Smooth muscle cell of the brain vasculature (primary cell): Measurements from ENCODE around the gene MAPRE3.

Source experiments
- DNase-seq: peaks from one replicate; pipeline ENCODE4 v3.0.0-alpha.2; 2012; ENCODE audit warnings: low read depth, low spot score

Gene MAPRE3

DNA sequence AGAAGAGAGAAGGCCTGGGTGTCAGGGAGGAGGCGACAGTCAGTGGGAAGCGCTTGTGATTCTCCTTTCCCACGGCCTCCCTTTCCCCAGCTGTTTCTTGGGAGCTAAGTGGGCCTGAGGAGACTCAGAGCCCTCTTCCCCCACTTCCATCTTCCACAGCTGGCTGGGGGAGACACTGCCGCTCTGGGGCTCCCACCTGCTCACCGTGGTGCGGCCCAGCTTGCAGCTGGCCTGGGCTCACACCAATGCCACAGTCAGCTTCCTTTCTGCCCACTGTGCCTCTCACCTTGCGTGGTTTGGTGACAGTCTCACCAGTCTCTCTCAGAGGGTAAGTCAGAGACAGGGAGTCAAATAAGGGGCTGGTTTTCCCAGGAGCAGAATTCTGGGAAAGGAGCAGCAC, 69.4 kb downstream of the MAPRE3 start:
- DNase-seq, result no peak

DNA sequence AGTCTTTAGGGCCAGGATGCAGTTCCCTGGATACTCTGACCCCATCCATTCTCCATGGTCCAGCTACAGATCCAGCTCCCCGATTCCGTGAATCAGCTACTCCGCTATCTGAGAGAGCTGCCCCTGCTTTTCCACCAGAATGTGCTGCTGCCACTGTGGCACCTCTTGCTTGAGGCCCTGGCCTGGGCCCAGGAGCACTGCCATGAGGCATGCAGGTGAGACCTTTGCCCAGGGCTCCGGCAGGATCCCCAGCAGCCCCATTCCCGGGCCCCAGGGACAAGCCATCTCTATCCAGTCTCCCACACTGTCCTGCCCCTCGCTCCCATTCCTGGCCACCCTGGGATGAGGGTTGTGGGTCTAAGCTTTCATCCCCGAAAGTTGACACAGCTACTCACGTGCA, 69.8 kb downstream of the MAPRE3 start:
- DNase-seq, result no peak

DNA sequence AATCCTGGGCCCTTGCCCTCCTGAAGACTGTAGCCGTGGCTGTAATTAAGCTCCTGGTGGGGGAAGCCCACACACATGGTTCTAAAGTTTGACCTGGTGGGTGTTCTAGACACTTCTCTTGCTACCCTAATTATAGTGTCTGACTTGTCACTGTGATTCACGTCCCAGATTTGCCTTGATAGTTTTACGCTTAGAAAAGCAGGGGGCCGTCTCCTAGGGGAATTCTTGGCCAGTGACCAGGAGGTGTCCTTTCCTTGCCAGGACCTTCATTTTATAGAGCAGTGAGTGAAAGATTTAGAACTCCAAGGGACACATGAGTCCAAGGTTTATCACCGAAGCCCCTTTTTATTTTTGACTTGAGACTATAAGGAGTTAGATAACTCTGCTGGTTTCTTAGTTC, 71.3 kb downstream of the MAPRE3 start:
- no peak for DNase-seq

DNA sequence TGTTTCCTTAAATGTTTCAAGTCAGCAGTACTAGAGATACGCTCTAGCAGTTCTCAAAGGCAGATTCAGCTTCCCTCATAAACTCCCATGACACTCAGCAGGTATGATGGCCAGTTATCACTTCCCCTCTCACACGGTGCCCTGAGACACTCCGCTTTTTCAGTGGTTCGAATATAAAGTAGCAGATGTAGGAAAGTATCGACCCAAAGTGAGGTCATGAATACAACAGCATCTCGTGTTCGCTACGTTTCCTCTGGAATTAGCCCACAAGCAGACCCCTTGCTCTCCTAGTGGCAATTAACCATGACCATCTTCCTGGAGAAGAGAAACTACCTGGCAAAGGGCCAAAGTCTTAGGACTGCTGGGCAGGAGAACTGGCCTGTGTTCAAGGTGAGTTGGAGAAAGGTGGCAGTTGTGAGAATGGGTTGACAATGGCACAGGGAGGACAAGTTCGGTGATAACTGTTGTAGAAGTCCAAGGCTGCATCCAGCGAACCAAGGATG, 71.8 kb downstream of the MAPRE3 start:
- DNase-seq, result no peak

DNA sequence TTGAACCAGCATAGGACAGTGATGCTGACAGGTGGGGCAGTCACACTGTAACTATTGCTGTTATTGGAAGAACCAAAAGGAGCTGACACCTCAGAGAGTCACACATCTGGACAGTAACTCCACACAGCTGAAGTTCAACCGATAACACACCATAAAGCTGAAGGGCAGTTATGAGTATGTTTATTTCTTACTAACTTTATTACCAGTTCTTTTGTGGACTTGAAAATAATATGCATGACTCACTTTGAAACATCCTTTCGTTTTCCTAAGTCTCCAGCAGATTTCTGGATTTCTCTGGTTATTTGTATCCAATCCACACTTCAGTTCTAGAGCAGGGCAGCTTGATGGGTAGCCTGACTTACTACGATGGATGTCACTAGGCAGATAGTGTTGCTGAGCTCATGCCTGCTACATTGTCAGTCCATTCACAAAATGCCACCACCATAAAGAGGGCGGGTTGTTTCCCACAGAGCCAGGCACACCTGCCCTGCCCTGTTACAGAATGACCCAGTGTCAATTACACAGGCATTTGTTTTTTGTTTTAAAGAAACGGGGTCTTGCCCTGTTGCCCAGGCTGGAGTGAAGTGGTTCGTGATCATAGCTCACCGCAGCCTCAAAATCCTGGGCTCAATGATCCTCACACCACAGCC, 72.7 kb downstream of the MAPRE3 start:
- DNase-seq, result no peak

DNA sequence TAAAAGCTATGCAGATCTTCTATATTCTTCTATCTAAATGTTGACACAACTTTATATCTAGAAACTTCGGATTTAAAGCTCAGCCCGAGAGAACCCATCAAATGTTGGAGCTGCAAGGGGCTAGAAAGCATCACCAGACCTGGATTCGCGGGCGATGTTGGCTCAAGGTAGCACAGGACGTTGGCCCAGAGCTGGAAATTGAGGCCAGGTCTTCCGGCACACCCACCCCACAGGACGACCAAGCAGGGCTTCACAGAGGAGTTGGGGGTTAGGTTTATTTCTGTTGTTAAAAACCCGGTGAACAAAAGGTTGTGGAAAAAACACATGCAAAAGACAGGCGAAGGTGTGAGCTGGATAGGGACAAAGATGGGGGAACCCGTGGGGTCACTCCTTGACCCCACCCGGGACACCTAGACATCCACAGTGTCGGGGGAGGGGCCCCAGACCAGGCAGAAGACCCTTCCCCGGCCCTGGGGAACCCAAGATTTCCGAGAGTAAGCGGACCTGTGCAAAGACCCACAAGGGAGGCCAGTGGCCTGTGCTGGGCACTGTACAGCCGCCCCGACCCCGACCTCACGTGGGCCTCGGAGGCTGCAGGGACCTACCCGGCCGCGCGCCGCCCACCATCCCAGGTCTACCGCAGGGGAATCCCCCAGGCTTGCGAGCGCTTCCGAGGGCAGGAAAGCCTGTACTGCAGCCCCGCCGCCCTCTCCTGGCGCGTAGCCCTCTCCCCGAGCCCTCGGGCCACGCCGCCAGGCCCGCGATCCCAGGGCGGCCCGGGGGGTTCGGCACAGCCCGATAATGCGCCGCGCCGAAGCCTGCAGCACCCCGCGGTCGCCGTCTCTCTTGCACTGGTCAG, 79.2 kb downstream of the MAPRE3 start:
- no peak for DNase-seq

DNA sequence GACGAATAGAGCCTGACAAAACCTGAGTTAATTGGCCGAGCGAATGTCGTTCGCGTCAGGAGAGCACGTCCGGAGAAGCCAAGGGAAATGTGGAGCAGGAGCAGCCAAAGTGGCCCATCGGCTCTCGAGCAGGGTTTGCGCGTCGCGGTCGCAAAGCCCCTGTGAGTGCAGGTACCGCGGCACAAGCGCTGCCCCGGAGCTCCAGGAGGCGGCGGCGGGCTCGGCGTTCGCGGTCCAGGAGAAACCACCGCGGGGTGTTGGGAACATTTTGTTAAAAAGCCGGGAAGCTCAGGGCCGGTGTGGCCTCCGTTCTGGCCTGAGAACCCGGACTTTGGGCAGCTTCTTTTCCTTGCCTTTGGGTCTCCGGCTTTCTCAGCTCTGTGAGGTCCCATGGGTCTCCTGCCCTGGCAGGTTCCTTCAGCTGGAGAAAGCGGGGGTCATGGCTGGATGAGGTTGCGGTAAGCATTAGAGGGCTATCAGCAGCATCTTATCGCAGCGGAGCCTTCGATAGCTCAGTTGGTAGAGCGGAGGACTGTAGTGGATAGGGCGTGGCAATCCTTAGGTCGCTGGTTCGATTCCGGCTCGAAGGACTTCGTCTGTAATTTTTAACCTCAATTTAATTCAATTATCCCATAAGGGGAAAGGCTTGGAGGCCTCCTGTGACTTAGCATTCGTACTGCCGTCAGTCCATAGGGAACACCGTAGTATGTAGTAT, 80.0 kb downstream of the MAPRE3 start:
- DNase-seq, result peak; percentile 88

DNA sequence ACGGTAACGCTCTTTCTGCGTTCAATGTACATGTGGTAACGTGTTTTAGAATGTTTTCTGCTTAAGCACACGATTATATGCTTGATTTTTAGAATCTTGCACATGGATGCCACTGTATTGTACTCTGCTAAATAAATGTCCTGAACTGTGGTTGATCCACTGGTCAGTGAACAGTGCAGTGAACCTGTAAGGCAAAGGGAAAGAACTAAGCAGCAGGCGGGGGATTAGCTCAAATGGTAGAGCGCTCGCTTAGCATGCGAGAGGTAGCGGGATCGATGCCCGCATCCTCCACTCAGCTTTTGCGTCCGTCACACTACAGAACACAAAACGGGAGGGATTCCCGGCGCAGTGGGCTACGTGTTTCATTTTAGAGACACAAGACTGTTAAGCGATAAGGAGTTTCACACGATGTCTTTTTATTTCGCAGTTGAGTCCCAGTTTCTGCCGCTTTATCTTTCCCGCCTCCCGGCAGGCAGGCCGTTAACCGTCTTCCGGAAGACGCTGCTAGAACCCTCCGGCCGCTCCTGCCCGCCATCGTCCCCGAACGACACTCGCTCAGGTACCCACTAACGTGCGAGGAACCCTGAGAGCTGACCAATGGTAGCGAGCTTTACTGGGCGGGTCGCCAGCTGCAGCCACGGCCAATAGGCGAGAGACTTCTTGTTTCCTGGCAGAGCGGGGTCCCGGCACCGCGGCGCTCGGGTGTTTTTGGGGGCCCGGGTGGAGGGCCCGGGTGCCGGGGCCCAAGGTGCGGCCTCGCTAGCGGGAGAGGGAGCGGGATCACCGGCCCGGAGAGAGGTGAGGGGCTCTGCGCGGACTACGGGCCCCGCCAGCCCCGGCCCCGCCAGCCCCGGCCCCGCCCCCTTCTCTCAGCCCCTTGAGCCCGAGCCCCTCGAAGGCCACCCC, 80.8 kb downstream of the MAPRE3 start, which contains the start of gene AGBL5:
TSS of gene AGBL5 (plus strand) at position 673 of the 906 bp plus-strand sequence. CDS start 1,291 bp downstream, outside the sequence.
- peak; percentile 81 for DNase-seq

DNA sequence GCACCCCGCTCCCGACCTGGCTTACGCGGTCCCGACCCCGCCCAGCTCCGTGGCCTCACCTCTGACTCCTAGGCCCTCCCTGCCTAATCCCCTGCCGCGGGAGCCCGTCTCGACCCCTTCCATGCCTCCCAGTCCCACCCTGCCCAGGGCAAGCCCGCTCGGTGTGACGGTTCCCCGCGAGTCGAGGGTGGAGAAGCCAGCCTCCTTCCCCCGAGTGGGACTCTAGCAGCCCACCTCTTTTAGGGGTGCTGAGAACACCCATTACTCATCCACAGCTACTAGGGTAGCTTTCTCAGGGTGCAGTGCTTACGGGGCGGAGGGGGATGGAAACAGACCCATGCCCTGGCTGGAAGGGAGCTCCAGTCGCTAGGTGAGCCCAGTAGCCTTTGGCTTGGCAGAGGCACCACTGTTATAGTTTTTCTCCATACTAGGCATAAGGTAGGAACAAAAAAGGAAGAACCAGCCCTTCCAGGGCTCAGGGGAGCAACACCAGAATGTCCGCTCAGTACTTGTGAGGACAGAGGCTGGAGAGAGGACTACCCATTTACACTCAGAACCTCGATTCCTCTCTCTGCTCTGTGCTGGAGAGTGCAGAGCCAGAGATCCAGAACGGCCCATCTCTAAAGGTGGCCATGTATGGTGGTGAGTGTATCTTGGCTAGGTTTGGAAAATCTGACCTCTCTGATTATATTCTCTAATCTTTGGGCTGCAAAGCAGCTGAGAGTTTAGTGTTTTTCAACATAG, 81.6 kb downstream of the MAPRE3 start:
- DNase-seq, result no peak

DNA sequence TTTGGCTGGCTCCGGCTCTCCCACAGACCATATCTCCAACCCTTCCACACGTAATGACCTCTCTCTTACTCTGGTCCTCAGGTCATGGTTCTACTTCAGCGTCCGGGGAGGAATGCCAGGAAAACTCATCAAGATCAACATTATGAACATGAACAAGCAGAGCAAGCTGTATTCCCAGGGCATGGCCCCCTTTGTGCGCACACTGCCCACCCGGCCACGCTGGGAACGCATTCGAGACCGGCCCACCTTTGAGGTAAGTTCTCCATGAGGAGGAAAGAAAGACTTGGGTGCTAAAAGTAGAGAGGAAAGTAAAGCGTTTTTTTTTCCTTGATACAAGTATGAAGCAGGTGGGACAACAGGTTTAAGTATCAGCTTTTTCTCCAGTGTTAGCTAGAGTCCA, 82.9 kb downstream of the MAPRE3 start:
- no peak for DNase-seq

DNA sequence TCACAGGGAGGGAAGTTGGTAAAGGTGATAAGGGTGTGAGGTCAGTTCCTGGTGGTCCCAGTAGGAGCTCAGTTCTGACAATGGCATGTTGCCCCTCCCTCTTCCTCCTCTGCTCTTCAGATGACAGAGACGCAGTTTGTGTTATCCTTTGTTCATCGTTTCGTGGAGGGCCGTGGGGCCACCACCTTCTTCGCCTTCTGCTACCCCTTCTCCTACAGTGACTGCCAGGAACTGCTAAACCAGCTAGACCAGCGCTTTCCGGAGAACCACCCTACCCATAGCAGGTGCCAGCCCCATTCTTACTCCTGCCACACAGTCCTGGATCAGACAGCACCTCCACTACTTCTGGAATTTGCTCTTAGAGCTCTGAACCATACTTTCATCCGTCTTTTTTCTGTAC, 83.3 kb downstream of the MAPRE3 start:
- DNase-seq, result no peak

DNA sequence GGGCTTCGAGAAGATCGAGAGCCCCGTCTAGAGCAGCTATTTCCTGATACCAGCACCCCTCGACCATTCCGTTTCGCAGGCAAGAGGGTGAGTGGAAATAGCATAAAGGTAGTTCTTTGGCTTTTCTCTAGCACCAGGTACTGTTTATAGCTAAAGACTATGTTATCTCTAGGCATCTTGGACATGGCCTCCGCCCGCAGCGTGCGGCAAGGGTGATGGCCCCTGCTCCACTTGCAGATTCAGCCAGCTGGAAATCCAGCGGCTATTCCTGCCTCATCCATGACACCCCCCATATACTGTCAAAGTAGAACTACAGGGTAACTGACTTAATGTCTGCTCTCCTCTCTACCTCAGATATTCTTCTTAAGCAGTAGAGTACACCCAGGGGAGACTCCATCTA, 84.3 kb downstream of the MAPRE3 start:
- no peak for DNase-seq

DNA sequence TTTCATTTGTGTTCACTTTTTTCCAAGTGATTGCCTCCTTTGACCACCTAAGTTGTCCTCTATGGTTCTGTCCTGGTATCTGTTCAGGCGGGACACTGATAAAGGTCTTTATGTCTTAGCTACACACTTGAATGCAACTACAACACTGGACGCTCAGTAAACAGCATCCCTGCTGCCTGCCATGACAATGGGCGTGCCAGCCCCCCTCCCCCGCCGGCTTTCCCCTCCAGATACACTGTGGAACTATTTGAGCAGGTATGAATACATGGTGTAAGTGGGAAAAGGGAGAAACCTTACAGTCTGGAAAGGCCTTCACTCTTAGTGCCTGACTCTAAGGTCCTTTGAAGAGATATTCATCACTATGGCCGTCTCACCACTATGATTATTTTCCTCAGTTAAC, 86.7 kb downstream of the MAPRE3 start:
- DNase-seq, result no peak

DNA sequence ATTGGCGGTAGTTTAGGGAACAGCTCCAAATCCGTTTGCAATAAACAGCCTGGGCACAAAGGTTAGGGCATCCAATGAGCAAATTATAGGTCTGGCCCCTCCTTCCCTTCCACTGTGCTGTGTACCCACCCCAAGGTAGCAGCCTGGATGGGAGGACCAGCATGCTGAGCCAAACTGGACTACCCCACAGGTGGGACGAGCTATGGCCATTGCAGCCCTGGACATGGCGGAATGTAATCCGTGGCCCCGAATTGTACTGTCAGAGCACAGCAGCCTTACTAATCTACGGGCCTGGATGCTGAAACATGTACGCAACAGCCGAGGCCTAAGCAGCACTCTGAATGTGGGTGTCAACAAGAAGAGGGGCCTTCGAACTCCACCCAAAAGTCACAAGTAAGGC, 87.8 kb downstream of the MAPRE3 start:
- DNase-seq, result no peak

DNA sequence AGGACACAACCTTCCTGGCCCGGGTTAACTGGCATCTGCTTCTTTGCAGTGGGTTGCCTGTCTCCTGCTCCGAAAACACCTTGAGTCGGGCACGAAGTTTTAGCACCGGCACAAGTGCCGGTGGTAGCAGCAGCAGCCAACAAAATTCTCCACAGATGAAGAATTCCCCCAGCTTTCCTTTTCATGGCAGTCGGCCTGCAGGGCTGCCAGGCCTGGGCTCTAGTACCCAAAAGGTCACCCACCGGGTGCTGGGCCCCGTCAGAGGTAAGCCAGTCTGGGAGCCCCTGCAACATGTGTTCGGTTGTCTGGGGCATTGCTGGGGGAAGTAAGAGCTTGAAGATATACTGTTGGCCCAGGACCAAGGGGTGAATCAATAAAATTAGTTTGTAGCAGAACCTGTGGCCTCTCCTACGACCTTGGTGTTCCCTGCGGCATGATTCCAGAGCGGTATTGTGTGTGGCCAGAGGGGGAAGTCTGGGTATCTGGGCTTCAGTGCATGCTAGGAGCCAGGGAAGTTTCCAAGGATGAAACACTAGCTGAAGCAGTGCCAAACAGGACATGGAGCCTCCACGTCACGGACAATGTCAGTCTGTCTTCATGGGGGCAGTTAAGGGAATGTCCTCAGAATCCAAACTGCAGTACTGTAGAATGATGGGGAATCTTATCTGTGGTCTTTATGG, 88.8 kb downstream of the MAPRE3 start:
- DNase-seq, result no peak

DNA sequence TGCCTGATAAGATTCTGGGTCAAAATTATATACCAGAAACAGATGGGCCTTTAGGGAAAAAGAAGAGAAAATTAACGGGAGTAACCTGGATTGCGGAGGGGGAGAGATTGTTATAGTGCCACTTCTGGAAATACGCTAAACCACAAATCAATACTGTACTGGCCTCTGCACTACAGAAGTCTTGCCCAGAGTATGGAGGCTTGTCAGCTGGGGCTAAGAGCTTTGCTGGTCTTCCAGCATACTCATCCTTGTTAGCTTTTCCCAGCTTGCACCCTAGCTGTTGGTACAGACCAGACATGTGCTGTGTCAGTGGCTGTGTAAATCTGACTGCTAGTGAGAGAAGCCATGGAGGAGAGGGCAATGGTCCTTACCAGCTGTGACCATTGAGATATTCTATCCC, 89.9 kb downstream of the MAPRE3 start:
- DNase-seq, result no peak

DNA sequence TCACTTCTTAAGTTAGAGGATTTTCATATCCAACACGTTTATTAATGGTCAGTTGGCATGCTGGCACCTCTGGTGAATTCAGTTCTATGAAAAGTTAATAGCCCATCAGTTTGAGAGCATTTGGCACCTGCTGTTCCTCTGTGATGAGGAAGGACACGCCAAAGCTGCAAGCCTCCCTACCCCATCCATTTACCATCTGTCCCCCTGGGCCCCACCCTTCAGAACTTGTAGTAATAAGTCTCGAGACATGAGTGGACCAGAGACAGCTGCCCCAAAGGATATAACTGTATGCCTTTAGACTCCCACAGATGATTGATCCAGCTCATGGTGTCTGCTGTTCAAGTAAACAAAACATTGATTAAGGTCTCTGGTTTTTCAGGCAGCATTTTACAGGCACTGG, 94.7 kb downstream of the MAPRE3 start:
- no peak for DNase-seq

DNA sequence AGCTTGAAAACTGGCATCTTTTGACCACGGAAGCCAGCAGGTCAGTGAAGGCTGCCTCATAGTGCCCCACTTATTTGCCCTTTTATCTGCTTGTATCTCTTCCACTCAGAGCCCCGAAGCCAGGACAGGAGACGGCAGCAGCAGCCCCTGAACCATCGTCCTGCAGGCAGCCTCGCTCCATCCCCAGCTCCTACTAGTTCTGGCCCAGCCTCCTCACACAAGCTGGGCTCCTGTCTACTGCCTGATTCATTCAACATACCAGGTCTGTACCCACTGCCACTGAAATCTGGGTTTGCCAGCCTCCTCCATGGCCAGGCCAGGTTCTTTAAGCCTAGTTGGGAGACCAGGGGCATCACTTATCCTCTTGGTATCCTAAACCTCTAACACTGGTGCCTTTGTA, 96.9 kb downstream of the MAPRE3 start:
- no peak for DNase-seq

DNA sequence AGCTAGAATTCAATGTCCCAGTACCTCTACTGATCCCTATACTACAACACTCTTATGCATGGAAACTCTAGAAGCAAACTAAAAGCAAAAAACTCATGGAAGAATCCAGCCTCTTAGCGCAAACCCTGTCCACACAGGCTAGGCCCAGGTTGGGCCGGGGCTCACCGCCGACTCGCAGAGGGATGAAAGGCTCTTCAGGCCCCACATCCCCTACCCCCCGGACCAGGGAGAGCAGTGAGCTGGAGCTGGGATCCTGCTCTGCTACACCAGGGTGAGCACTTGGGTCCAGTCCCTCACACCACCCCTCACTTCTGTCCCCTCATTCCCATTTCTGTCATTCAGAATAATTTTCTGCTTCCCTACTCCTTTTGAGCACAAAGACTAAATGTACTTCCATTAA, 99.0 kb downstream of the MAPRE3 start:
- no peak for DNase-seq
